Panc1 (cell line): Measurements from ENCODE around the gene FGF9. TPM values are rescaled to one million over a fixed set of nuclear protein-coding genes. Genes with fewer than 3 reads are reported as not detected.

ENCODE experiments used
- ATAC-seq: fragments of 200-7000 bp; cut with Tn5 transposase; 2 replicates; pipeline ENCODE4 v1.9.1; 2020; ENCODE audit warnings: mild to moderate bottlenecking, moderate library complexity
- BruUV-seq: library from RNA; stranded (reverse); fragments of 400-500 nt; replicated peaks from 2 replicates; lab custom pipeline; 2021; lab: Mats Ljungman, UMichigan
- CTCF ChIA-PET: fragments of 300-600 bp; sonication (Branson Sonifier 250); formaldehyde crosslinking; loops from one replicate; lab custom pipeline; 2022; ENCODE audit warnings: antibody characterized with exemption; lab: Charles Lee
- POLR2A ChIA-PET: fragments of 300-600 bp; sonication (Branson Sonifier 250); formaldehyde crosslinking; loops from one replicate; lab custom pipeline; 2022; ENCODE audit warnings: antibody characterized with exemption; lab: Charles Lee
- DNase-seq: peaks from one replicate; pipeline ENCODE4 v3.0.0-alpha.2; 2010; ENCODE audit warnings: low read depth, low spot score
- H3K27ac ChIP-seq: 2 replicates; pipeline ENCODE4 v1.5.1; 2011; ENCODE audit warnings: mild to moderate bottlenecking, low read length, inconsistent platforms
- H3K27me3 ChIP-seq: fragments of 200-500 bp; sonication (Bioruptor generic); 2 replicates; pipeline ENCODE4 v1.6.0; 2014; ENCODE audit warnings: low read length, inconsistent platforms; ENCODE audit not compliant: control insufficient read depth, insufficient read depth
- H3K36me3 ChIP-seq: fragments of 200-500 bp; sonication (Bioruptor generic); 2 replicates; pipeline ENCODE4 v1.5.1; 2014; ENCODE audit warnings: inconsistent platforms, mild to moderate bottlenecking, low read length, moderate library complexity; ENCODE audit not compliant: control insufficient read depth, insufficient read depth
- H3K4me1 ChIP-seq: 2 replicates; pipeline ENCODE4 v1.5.1; 2011; ENCODE audit warnings: inconsistent platforms, mild to moderate bottlenecking, low read length, moderate library complexity; ENCODE audit not compliant: control insufficient read depth, insufficient read depth
- H3K4me3 ChIP-seq, 2 experiments: 2 replicates each; pipeline ENCODE4 v1.5.1; 2011 to 2012; ENCODE audit warnings: low read depth in 2 of 2, low read length in 2 of 2, mild to moderate bottlenecking in 2 of 2, inconsistent platforms in 1 of 2, moderate library complexity in 1 of 2
- H3K9me3 ChIP-seq: fragments of 200-500 bp; sonication (Bioruptor generic); 2 replicates; pipeline ENCODE4 v1.5.1; 2014; ENCODE audit warnings: low read depth, mild to moderate bottlenecking, inconsistent platforms, low read length, moderate library complexity; ENCODE audit not compliant: control insufficient read depth, insufficient read depth
- POLR2AphosphoS5 ChIP-seq: IDR thresholded peaks from 2 replicates; pipeline ENCODE4 v1.6.1; 2012; ENCODE audit warnings: mild to moderate bottlenecking, low read depth, low read length, moderate library complexity
- SIN3A ChIP-seq: IDR thresholded peaks from 2 replicates; pipeline ENCODE4 v1.6.1; 2012; ENCODE audit warnings: low read depth, mild to moderate bottlenecking, low read length, moderate library complexity, borderline replicate concordance; ENCODE audit not compliant: insufficient read depth
- TCF7L2 ChIP-seq: IDR thresholded peaks from 2 replicates; pipeline ENCODE4 v1.6.1; 2011; ENCODE audit warnings: mild to moderate bottlenecking, low read depth, low read length, inconsistent platforms
- in situ Hi-C: cut with HindIII; loops from 2 replicates; pipeline ENCODE4 v1.10.0; 2016; ENCODE audit warnings: low sequenced_read_pairs, low pct_unique_long_range_greater_than_20kb
- intact Hi-C: fragments of 100-400 bp; cut with micrococcal nuclease; formaldehyde crosslinking; loops from one replicate; pipeline ENCODE4 v1.10.0; 2022; ENCODE audit not compliant: unreplicated experiment
- total RNA-seq: library from RNA; stranded (reverse); gene quantifications from one replicate; pipeline ENCODE4 v1.2.1, GENCODE V29; 2021; ENCODE audit not compliant: unreplicated experiment
- TF ChIP-seq, protein P1 (sequence below): fragments of 450-650 bp; IDR thresholded peaks from 2 replicates; pipeline ENCODE4 v1.5.1; 2017; ENCODE audit warnings: mild to moderate bottlenecking
- TF ChIP-seq, protein P2 (sequence below), 2 experiments: IDR thresholded peaks; 2 replicates each; pipeline ENCODE4 v1.6.1; 2011 to 2012; ENCODE audit warnings: low read depth in 2 of 2, control low read depth in 1 of 2, low read length in 1 of 2, mild to moderate bottlenecking in 1 of 2, moderate library complexity in 1 of 2; ENCODE audit not compliant: insufficient read depth in 1 of 2

FGF9 gene
- total RNA-seq, 1 experiment from 2014 or later: not detected

DNA sequence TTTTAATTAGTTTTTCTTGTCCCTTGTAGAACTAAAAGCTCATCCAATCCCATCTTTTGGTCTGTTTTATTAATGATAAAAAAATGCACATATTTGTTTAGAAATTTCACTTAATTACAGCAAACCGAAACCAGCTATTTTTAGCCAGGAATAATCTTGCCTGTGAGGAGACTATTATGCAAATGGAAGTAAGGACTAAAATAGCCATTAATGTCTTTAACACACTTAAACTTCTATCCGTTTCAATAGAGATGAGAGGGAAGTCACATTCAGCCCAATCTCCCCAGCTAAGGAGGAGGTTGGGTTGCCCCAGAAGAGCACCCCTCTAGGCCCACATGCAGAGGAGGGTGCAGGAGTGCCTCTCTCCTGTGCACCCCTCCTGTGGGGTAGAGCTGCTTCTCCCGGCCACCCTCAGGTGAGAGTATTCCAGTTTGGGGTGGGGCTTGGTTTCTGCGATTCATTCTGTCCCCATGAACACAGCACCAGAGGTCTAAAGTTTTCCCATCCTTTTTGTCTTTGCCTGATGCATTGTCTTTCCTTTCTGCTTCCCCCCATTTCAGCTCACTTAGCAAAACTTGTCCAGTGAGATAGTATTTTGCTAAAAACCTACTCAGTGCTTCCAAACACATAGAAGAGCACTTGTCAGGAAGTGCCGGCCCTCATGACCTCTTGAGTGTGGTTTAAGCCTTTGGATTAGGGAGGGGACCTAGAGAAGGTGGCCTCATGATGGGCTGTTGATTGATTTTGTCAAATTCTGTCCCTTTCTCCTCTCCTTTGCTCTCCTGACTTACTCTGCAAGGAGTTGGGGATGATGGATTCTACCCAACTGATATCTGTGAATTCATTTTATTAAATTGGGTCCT lies 28.2 kb downstream of the FGF9 start:
- TF ChIP-seq, protein P1, sequence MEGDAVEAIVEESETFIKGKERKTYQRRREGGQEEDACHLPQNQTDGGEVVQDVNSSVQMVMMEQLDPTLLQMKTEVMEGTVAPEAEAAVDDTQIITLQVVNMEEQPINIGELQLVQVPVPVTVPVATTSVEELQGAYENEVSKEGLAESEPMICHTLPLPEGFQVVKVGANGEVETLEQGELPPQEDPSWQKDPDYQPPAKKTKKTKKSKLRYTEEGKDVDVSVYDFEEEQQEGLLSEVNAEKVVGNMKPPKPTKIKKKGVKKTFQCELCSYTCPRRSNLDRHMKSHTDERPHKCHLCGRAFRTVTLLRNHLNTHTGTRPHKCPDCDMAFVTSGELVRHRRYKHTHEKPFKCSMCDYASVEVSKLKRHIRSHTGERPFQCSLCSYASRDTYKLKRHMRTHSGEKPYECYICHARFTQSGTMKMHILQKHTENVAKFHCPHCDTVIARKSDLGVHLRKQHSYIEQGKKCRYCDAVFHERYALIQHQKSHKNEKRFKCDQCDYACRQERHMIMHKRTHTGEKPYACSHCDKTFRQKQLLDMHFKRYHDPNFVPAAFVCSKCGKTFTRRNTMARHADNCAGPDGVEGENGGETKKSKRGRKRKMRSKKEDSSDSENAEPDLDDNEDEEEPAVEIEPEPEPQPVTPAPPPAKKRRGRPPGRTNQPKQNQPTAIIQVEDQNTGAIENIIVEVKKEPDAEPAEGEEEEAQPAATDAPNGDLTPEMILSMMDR: no peak
- TF ChIP-seq TCF7L2: no peak
- no peak for TF ChIP-seq POLR2AphosphoS5
- TF ChIP-seq, protein P2, sequence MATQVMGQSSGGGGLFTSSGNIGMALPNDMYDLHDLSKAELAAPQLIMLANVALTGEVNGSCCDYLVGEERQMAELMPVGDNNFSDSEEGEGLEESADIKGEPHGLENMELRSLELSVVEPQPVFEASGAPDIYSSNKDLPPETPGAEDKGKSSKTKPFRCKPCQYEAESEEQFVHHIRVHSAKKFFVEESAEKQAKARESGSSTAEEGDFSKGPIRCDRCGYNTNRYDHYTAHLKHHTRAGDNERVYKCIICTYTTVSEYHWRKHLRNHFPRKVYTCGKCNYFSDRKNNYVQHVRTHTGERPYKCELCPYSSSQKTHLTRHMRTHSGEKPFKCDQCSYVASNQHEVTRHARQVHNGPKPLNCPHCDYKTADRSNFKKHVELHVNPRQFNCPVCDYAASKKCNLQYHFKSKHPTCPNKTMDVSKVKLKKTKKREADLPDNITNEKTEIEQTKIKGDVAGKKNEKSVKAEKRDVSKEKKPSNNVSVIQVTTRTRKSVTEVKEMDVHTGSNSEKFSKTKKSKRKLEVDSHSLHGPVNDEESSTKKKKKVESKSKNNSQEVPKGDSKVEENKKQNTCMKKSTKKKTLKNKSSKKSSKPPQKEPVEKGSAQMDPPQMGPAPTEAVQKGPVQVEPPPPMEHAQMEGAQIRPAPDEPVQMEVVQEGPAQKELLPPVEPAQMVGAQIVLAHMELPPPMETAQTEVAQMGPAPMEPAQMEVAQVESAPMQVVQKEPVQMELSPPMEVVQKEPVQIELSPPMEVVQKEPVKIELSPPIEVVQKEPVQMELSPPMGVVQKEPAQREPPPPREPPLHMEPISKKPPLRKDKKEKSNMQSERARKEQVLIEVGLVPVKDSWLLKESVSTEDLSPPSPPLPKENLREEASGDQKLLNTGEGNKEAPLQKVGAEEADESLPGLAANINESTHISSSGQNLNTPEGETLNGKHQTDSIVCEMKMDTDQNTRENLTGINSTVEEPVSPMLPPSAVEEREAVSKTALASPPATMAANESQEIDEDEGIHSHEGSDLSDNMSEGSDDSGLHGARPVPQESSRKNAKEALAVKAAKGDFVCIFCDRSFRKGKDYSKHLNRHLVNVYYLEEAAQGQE (IDR thresholded peaks at IDR 0.05; ENCODE audit: insufficient read depth in 1 of 2, low read depth in 2 of 2, low read length in 1 of 2): no peak
- peaks cover 2% of the 10 kb centered on the region; the same call in 1 of the 2 replicates for H3K27me3 ChIP-seq
- in situ Hi-C loops (no loop called here), intact Hi-C loops (no loop called here)
- no peaks in the 10 kb centered on the region for H3K9me3 ChIP-seq
- BruUV-seq: no TSS peak
- no peaks in the 10 kb centered on the region for H3K4me1 ChIP-seq
- ATAC-seq (no peak), DNase-seq (no peak)
- CTCF ChIA-PET: no interaction called here
- H3K36me3 ChIP-seq: no peaks in the 10 kb centered on the region
- POLR2A ChIA-PET: no interaction called here
- H3K27ac ChIP-seq: no peak overlapping the region
- no peak overlapping the region for H3K4me3 ChIP-seq

DNA sequence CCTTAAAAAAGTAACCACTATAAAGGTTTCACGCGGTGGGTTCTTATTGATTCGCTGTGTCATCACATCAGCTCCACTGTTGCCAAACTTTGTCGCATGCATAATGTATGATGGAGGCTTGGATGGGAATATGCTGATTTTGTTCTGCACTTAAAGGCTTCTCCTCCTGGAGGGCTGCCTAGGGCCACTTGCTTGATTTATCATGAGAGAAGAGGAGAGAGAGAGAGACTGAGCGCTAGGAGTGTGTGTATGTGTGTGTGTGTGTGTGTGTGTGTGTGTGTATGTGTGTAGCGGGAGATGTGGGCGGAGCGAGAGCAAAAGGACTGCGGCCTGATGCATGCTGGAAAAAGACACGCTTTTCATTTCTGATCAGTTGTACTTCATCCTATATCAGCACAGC lies 30.6 kb downstream of the FGF9 start:
- TF ChIP-seq, protein P1: no peak
- TF ChIP-seq SIN3A: no peak
- no peak for TF ChIP-seq TCF7L2
- TF ChIP-seq, protein P2 (IDR thresholded peaks at IDR 0.05; ENCODE audit: insufficient read depth in 1 of 2, low read depth in 2 of 2, low read length in 1 of 2): no peak
- TF ChIP-seq POLR2AphosphoS5: no peak
- Histone ChIP-seq H3K4me1 (no peaks in the 10 kb centered on the region), H3K27me3 (peaks cover 2% of the 10 kb centered on the region; the same call in 1 of the 2 replicates), H3K4me3 (no peak overlapping the region), H3K9me3 (no peaks in the 10 kb centered on the region), H3K36me3 (no peaks in the 10 kb centered on the region), H3K27ac (no peak overlapping the region)
- DNase-seq: no peak
- ChIA-PET CTCF (no interaction called here), POLR2A (no interaction called here)
- no TSS peak for BruUV-seq
- in situ Hi-C loops: no loop called here
- intact Hi-C loops: no loop called here
- ATAC-seq: no peak
